Measurements from ENCODE around the gene PCGF3.

The PCGF3 gene

GRCh38 chr4:793093-793861 is 87.6 kb downstream of the PCGF3 start:
- peaks cover 0 to 18% (median 14%) of the 10 kb centered on the region in 5 donors for H3K4me1 ChIP-seq (ENCODE audit: control insufficient read depth in 5 of 5, insufficient read depth in 5 of 5, low read length in 5 of 5)
- H3K36me3 ChIP-seq (ENCODE audit: control insufficient read depth in 5 of 5, insufficient read depth in 5 of 5, low read length in 5 of 5), result no peaks in the 10 kb centered on the region
- H3K27ac ChIP-seq (ENCODE audit: low read depth, low read length), result no peak overlapping the region
- no peak overlapping the region for H3K4me3 ChIP-seq (ENCODE audit: low read depth in 1 of 5, low read length in 5 of 5)
- H3K9me3 ChIP-seq (ENCODE audit: control insufficient read depth in 5 of 5, low read length in 5 of 5), result no peaks in the 10 kb centered on the region
- peaks cover 51 to 71% (median 61%) of the 10 kb centered on the region in 5 donors for H3K27me3 ChIP-seq (ENCODE audit: control insufficient read depth in 5 of 5, insufficient read depth in 4 of 5, low read length in 5 of 5)
- H3K9ac ChIP-seq (ENCODE audit: low read length in 5 of 5), result no peak overlapping the region

DNA sequence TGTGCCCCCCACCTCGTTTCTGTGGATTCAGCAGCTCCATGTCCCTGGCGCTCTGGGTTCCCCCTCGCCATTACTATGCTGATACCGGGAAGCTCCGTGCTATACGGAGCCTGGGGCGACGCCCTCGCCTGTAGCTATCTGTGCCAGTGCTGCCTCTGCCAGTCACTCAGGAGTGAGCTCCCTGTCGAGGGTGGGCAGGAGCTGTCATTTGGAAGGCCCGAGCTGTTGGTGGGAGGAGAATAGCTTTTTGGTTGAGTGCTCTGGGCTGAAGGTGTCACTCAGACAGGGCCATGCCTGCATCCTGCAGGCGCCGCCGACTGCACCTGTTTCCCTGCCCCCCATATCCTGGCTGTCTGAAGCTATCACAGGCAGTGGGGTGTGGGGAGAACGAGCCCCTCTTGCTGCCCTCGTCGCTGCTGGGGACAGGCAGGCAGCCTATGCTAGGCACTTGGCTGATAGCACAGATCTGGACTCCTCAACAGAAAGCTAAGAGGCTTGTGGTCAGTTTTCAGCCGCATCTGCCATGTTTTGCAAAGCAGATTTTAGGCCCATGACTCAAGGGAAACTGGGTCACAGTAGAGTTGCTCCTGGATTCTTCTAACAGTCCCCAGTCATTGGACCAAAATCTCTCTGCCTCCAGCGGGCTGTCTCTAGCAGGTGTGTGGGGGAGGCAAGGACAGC is 88.4 kb downstream of the PCGF3 start:
- H3K27me3 ChIP-seq (ENCODE audit: control insufficient read depth in 5 of 5, insufficient read depth in 4 of 5, low read length in 5 of 5), result peaks cover 43 to 69% (median 57%) of the 10 kb centered on the region in 5 donors
- H3K9ac ChIP-seq (ENCODE audit: low read length in 5 of 5), result no peak overlapping the region
- H3K36me3 ChIP-seq (ENCODE audit: control insufficient read depth in 5 of 5, insufficient read depth in 5 of 5, low read length in 5 of 5), result no peaks in the 10 kb centered on the region
- H3K27ac ChIP-seq (ENCODE audit: low read depth, low read length), result no peak overlapping the region
- H3K4me1 ChIP-seq (ENCODE audit: control insufficient read depth in 5 of 5, insufficient read depth in 5 of 5, low read length in 5 of 5), result peaks cover 0 to 14% (median 10%) of the 10 kb centered on the region in 5 donors
- H3K4me3 ChIP-seq (ENCODE audit: low read depth in 1 of 5, low read length in 5 of 5), result no peak overlapping the region
- no peaks in the 10 kb centered on the region for H3K9me3 ChIP-seq (ENCODE audit: control insufficient read depth in 5 of 5, low read length in 5 of 5)

DNA sequence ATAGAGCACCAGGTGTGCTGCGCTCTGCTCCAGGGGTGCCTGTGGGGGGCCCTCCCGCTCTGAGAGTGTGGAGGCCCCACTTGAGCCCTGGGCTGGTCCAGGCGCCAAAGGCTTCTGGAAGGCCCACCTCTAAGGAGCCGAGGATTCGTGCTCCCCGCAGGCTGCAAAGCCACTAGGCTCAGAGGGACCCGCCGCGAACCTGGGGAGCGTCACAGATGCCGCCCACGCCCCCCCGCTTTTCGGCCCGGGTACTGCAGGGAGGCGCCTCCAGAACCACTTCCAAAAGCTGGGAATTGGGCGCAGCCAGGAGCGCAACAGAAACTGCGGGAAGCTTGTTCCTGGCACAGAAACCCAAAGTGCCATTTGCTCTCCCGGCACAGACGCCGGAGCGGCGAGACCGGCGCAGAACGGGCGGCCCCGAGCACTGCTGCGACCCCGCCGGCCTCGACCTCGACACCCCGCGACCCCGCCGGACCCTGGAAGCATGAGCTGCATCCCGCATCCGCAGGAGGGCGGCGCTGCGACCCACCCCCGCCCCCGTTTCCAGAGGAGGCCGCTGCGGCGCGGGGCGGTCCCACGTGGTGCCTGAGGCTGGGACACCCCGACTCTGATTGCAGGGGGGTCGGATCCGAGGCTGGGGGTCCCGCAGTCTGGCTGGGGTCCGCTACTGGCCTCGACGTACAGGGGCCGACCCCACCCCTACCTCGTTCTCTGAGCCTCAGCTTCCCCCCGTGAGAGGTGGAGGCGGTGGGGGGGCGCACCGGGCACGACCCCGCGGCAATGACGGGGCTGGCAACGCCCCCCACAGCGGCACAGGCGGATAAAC is 89.5 kb downstream of the PCGF3 start:
- Histone ChIP-seq H3K9ac (ENCODE audit: low read length in 5 of 5) (no peak overlapping the region), H3K4me3 (ENCODE audit: low read depth in 1 of 5, low read length in 5 of 5) (peak overlapping the region in 1 of 5 donors; percentile 22), H3K4me1 (ENCODE audit: control insufficient read depth in 5 of 5, insufficient read depth in 5 of 5, low read length in 5 of 5) (peaks cover 0 to 14% (median 10%) of the 10 kb centered on the region in 5 donors), H3K27ac (ENCODE audit: low read depth, low read length) (no peak overlapping the region), H3K27me3 (ENCODE audit: control insufficient read depth in 5 of 5, insufficient read depth in 4 of 5, low read length in 5 of 5) (peaks cover 38 to 67% (median 55%) of the 10 kb centered on the region in 5 donors), H3K9me3 (ENCODE audit: control insufficient read depth in 5 of 5, low read length in 5 of 5) (no peaks in the 10 kb centered on the region), H3K36me3 (ENCODE audit: control insufficient read depth in 5 of 5, insufficient read depth in 5 of 5, low read length in 5 of 5) (no peaks in the 10 kb centered on the region)

- Histone ChIP-seq H3K9me3 (ENCODE audit: control insufficient read depth in 5 of 5, low read length in 5 of 5) (no peaks in the 10 kb centered on the region), H3K36me3 (ENCODE audit: control insufficient read depth in 5 of 5, insufficient read depth in 5 of 5, low read length in 5 of 5) (no peaks in the 10 kb centered on the region), H3K27ac (ENCODE audit: low read depth, low read length) (no peak overlapping the region), H3K4me3 (ENCODE audit: low read depth in 1 of 5, low read length in 5 of 5) (no peak overlapping the region), H3K9ac (ENCODE audit: low read length in 5 of 5) (no peak overlapping the region), H3K27me3 (ENCODE audit: control insufficient read depth in 5 of 5, insufficient read depth in 4 of 5, low read length in 5 of 5) (peaks cover 36 to 61% (median 49%) of the 10 kb centered on the region in 5 donors), H3K4me1 (ENCODE audit: control insufficient read depth in 5 of 5, insufficient read depth in 5 of 5, low read length in 5 of 5) (peaks cover 0 to 14% (median 10%) of the 10 kb centered on the region in 5 donors)
Measured at GRCh38 chr4:795726-796119, 90.1 kb downstream of the PCGF3 start.

DNA sequence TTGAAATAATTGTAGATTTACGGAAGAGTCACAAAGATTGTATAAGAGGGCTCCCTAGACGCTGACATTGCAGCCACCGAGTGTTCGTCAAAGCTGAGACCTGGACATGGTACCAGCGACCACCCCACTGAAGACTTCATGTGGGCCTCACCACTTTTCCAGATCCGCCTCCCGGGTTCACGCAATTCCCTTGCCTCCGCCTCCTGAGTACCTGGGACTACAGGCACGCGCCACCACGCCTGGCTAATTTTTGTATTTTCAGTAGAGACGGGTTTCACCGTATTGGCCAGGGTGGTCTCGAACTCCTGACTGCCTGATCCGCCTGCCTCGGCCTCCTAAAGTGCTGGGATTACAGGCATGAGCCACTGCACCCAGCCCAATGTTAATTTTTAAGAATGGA is 90.6 kb downstream of the PCGF3 start:
- no peak overlapping the region for H3K9ac ChIP-seq (ENCODE audit: low read length in 5 of 5)
- H3K27me3 ChIP-seq (ENCODE audit: control insufficient read depth in 5 of 5, insufficient read depth in 4 of 5, low read length in 5 of 5), result peaks cover 36 to 59% (median 49%) of the 10 kb centered on the region in 5 donors
- H3K4me3 ChIP-seq (ENCODE audit: low read depth in 1 of 5, low read length in 5 of 5), result no peak overlapping the region
- no peaks in the 10 kb centered on the region for H3K36me3 ChIP-seq (ENCODE audit: control insufficient read depth in 5 of 5, insufficient read depth in 5 of 5, low read length in 5 of 5)
- peaks cover 0 to 14% (median 10%) of the 10 kb centered on the region in 5 donors for H3K4me1 ChIP-seq (ENCODE audit: control insufficient read depth in 5 of 5, insufficient read depth in 5 of 5, low read length in 5 of 5)
- H3K27ac ChIP-seq (ENCODE audit: low read depth, low read length), result no peak overlapping the region
- H3K9me3 ChIP-seq (ENCODE audit: control insufficient read depth in 5 of 5, low read length in 5 of 5), result no peaks in the 10 kb centered on the region

DNA sequence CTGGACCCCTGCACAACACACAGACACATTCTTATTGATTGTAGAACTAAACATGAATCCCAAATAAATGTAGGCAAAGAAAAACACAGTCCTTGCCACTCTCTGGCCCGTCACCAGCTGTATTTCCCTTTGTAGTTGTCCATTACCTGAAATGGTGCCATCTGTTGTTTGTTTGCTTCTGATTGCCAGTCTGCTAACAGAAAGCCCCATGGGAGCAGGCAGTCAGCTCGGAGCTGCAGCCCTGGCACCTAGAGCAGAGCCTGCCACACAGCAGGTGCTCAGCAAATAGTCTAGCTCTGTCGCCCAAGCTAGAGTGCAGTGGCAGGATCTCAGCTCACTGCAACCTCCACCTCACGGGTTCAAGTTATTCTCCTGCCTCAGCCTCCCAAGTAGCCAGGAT is 91.4 kb downstream of the PCGF3 start:
- H3K4me1 ChIP-seq (ENCODE audit: control insufficient read depth in 5 of 5, insufficient read depth in 5 of 5, low read length in 5 of 5), result peaks cover 0 to 13% (median 10%) of the 10 kb centered on the region in 5 donors
- no peak overlapping the region for H3K4me3 ChIP-seq (ENCODE audit: low read depth in 1 of 5, low read length in 5 of 5)
- peaks cover 0 to 7% (median 2%) of the 10 kb centered on the region in 5 donors for H3K9me3 ChIP-seq (ENCODE audit: control insufficient read depth in 5 of 5, low read length in 5 of 5)
- H3K9ac ChIP-seq (ENCODE audit: low read length in 5 of 5), result no peak overlapping the region
- no peaks in the 10 kb centered on the region for H3K36me3 ChIP-seq (ENCODE audit: control insufficient read depth in 5 of 5, insufficient read depth in 5 of 5, low read length in 5 of 5)
- peaks cover 27 to 51% (median 40%) of the 10 kb centered on the region in 5 donors for H3K27me3 ChIP-seq (ENCODE audit: control insufficient read depth in 5 of 5, insufficient read depth in 4 of 5, low read length in 5 of 5)
- no peak overlapping the region for H3K27ac ChIP-seq (ENCODE audit: low read depth, low read length)

DNA sequence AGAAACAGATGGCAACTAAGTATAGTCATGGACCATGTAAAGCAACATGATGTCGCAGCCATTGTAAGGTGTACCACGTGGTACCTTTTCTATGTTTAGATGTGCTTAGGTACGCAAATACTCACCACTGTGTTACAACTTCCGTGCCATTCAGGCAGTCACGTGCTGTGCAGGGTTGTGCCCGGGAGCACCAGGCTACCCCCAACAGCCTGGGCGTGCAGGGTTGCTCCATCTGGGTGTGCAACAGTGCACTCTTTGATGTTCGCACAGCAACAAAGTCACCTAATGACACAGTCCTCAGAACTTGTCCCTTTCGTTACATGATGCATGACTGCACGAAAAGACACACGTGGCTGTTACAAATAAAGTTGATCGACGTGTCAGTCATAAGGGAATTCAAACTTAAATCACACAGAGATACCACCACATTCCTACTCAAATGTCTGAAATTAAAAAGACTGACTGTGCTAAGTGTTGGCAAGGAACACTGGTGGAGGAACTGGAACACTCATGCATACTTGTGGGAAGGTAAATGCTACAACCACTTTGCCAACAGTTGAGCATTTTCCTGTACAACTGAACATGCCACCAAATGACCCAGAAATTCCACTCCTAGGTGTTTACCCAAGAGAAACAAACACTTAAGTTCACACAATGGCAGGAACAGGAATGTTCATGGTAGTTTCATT is 95.9 kb downstream of the PCGF3 start:
- H3K36me3 ChIP-seq (ENCODE audit: control insufficient read depth in 5 of 5, insufficient read depth in 5 of 5, low read length in 5 of 5), result no peaks in the 10 kb centered on the region
- H3K4me3 ChIP-seq (ENCODE audit: low read depth in 1 of 5, low read length in 5 of 5), result no peak overlapping the region
- H3K27ac ChIP-seq (ENCODE audit: low read depth, low read length), result no peak overlapping the region
- no peaks in the 10 kb centered on the region for H3K4me1 ChIP-seq (ENCODE audit: control insufficient read depth in 5 of 5, insufficient read depth in 5 of 5, low read length in 5 of 5)
- no peak overlapping the region for H3K9ac ChIP-seq (ENCODE audit: low read length in 5 of 5)
- H3K9me3 ChIP-seq (ENCODE audit: control insufficient read depth in 5 of 5, low read length in 5 of 5), result peaks cover 0 to 13% (median 2%) of the 10 kb centered on the region in 5 donors
- H3K27me3 ChIP-seq (ENCODE audit: control insufficient read depth in 5 of 5, insufficient read depth in 4 of 5, low read length in 5 of 5), result peaks cover 0 to 9% (median 6%) of the 10 kb centered on the region in 5 donors

DNA sequence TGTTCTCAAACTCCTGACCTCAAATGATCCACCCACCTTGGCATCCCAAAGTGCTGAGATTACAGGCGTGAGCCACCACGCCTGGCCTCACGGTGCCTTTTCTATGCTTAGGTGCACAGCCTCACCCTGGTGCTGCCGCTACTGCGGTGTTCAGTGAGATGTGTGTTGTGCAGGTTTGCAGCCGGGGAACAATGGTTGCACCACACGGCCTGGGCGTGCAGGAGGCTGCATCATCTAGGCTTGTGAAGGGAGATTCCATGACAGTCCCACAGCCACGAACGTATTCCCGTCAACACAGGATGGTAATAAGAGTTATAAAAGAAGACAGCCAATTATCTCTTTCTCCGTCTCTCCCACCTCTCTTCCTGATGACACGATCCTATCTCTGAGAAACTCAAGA is 98.3 kb downstream of the PCGF3 start:
- Histone ChIP-seq H3K36me3 (ENCODE audit: control insufficient read depth in 5 of 5, insufficient read depth in 5 of 5, low read length in 5 of 5) (no peaks in the 10 kb centered on the region), H3K27ac (ENCODE audit: low read depth, low read length) (no peak overlapping the region), H3K4me1 (ENCODE audit: control insufficient read depth in 5 of 5, insufficient read depth in 5 of 5, low read length in 5 of 5) (no peaks in the 10 kb centered on the region), H3K4me3 (ENCODE audit: low read depth in 1 of 5, low read length in 5 of 5) (no peak overlapping the region), H3K9ac (ENCODE audit: low read length in 5 of 5) (no peak overlapping the region), H3K27me3 (ENCODE audit: control insufficient read depth in 5 of 5, insufficient read depth in 4 of 5, low read length in 5 of 5) (peaks cover 0 to 8% (median 4%) of the 10 kb centered on the region in 5 donors), H3K9me3 (ENCODE audit: control insufficient read depth in 5 of 5, low read length in 5 of 5) (peaks cover 0 to 13% (median 2%) of the 10 kb centered on the region in 5 donors)

- no peak overlapping the region for H3K4me3 ChIP-seq (ENCODE audit: low read depth in 1 of 5, low read length in 5 of 5)
- H3K27ac ChIP-seq (ENCODE audit: low read depth, low read length), result no peak overlapping the region
- H3K4me1 ChIP-seq (ENCODE audit: control insufficient read depth in 5 of 5, insufficient read depth in 5 of 5, low read length in 5 of 5), result no peaks in the 10 kb centered on the region
- no peak overlapping the region for H3K9ac ChIP-seq (ENCODE audit: low read length in 5 of 5)
- H3K9me3 ChIP-seq (ENCODE audit: control insufficient read depth in 5 of 5, low read length in 5 of 5), result peaks cover 0 to 13% (median 2%) of the 10 kb centered on the region in 5 donors
- H3K27me3 ChIP-seq (ENCODE audit: control insufficient read depth in 5 of 5, insufficient read depth in 4 of 5, low read length in 5 of 5), result peaks cover 2 to 8% (median 4%) of the 10 kb centered on the region in 5 donors
- no peaks in the 10 kb centered on the region for H3K36me3 ChIP-seq (ENCODE audit: control insufficient read depth in 5 of 5, insufficient read depth in 5 of 5, low read length in 5 of 5)
Measured at GRCh38 chr4:804804-805203, 99.2 kb downstream of the PCGF3 start.

Data from subcutaneous abdominal adipose tissue (tissue), 5 donors.